T-helper 17 cell (primary cell): Measurements from ENCODE around the gene NELFA. TPM values are rescaled to one million over a fixed set of nuclear protein-coding genes. Genes with fewer than 3 reads are reported as not detected.
A peak's percentile ranks its signal among the peaks of the same experiment; 100 is the strongest.
"Not testable (repeated sequence)": the region's sequence is repeated elsewhere in the genome, so short reads cannot be mapped to it uniquely, and the experiment has no call there.

Experiments
- ATAC-seq: fragments of 150-1000 bp; cut with Tn5 transposase; 2 replicates; pipeline ENCODE4 v1.10.0; 2021; ENCODE audit warnings: mild to moderate bottlenecking, moderate library complexity
- DNase-seq, 3 donors: peaks; one replicate each; pipeline versions ENCODE4 v3.0.0 to v3.0.0-alpha.2; 2020 to 2021
- H3K9me3 ChIP-seq: one replicate; pipeline ENCODE4 v1.7.0; 2013; ENCODE audit warnings: low read length, mild to moderate bottlenecking; ENCODE audit not compliant: control insufficient read depth, poor library complexity, severe bottlenecking
- H3K27ac Mint-ChIP-seq: one replicate; pipeline ENCODE4 v1.8.0; 2022; ENCODE audit warnings: mild to moderate bottlenecking, moderate library complexity, mixed read lengths
- H3K27me3 Mint-ChIP-seq: one replicate; pipeline ENCODE4 v1.8.0; 2022; ENCODE audit warnings: mixed read lengths
- H3K36me3 Mint-ChIP-seq: one replicate; pipeline ENCODE4 v1.8.0; 2022; ENCODE audit warnings: low read depth, mixed read lengths
- H3K4me1 Mint-ChIP-seq: one replicate; pipeline ENCODE4 v1.8.0; 2022; ENCODE audit warnings: mild to moderate bottlenecking, mixed read lengths
- H3K4me3 Mint-ChIP-seq: one replicate; pipeline ENCODE4 v1.8.0; 2022; ENCODE audit warnings: mild to moderate bottlenecking, moderate library complexity, mixed read lengths
- total RNA-seq, 4 donors: library from RNA in 2 of 4; stranded (reverse) in 2 of 4; gene quantifications; one replicate each; pipeline ENCODE4 v1.2.3 and lab custom pipeline; 2022 to 2026

NELFA gene
- total RNA-seq, 2 donors from 2014 or later: 40.7 to 47.2 TPM

DNA sequence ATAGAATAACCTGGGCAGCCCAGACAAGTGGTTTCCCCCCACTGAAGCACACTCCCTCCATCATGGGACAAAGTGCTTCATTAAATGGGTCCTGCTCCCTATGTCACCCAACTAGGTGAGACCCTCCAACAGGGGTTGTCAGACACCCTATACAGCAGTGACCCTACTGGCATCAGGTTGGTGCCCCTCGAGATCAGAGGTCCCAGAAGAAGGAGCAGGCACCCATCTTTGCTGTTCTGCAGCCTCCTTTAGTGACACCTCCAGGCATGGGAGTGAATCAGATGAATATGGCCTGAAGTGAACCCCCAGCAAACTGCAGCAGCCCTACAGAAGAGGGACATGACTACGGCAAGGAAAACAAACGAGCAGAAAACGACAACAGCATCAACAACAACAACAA, 11.1 kb downstream of the NELFA start:
- no peak overlapping the region for H3K4me3 Mint-ChIP-seq
- ATAC-seq (no peak), DNase-seq (no peak)
- H3K9me3 ChIP-seq: no peaks in the 10 kb centered on the region
- no peaks in the 10 kb centered on the region for H3K27me3 Mint-ChIP-seq
- H3K36me3 Mint-ChIP-seq: no peaks in the 10 kb centered on the region
- no peak overlapping the region for H3K27ac Mint-ChIP-seq
- H3K4me1 Mint-ChIP-seq: peaks cover 5% of the 10 kb centered on the region

DNA sequence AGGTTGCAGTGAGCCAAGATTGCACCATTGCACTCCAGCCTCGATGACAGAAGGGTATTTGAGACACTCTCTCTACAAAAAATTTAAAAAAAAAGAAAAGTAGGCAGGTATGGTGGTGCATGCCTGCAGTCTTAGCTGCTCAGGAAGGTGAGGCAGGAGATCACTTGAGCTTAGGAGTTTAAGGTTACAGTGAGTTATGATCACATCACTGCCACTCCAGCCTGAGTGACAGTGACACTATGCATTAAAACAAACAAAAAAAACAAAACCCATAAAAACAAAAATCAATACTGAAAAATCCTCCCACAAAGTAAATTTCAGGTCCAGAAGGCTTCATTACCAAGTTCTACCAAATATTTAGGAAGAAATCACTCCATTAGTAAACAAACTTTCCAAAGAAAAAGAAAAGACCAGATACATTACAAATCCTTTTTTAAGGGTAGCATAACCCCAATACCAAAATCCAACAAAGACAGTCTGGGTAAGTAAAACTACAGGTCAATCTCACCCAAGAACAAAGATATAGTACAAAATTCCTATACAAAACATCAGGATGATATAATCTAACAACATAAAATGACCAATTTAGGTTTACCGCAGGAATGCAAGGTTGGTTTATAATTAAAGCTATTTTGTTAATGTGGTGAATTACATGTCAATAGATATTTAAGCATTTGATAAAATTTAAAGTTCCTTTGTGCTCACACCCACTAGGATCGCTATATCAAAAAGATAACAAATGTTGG, 11.7 kb downstream of the NELFA start:
- DNase-seq (no peak), ATAC-seq (no peak)
- Mint-ChIP-seq H3K4me1 (no peaks in the 10 kb centered on the region), H3K4me3 (no peak overlapping the region), H3K27ac (no peak overlapping the region), H3K36me3 (no peaks in the 10 kb centered on the region), H3K27me3 (no peaks in the 10 kb centered on the region)
- H3K9me3 ChIP-seq: no peaks in the 10 kb centered on the region

DNA sequence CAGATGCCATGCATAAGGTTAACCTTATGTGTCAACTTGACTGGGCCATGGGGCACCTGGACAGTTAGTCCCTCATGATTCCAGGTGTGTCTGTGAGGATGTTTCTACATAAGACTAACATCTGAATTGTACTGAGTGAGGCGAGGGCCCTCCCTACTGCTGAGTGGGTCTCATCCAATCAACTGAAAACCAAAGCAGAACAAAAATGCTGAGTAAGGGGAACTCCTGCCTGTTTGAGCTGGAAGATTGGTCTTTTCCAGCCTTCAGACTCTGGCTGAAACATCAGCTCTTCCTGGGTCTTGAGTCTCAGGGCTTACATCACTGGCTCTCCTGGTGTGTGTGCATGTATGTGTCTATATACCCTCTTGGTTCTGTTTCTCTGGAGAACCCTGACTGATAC, 13.8 kb downstream of the NELFA start:
- no peak overlapping the region for H3K27ac Mint-ChIP-seq
- H3K36me3 Mint-ChIP-seq: peaks cover under 1% of the 10 kb centered on the region
- H3K9me3 ChIP-seq: no peaks in the 10 kb centered on the region
- no peak for ATAC-seq
- H3K27me3 Mint-ChIP-seq: no peaks in the 10 kb centered on the region
- DNase-seq: no peak
- no peak overlapping the region for H3K4me3 Mint-ChIP-seq
- peaks cover 4% of the 10 kb centered on the region for H3K4me1 Mint-ChIP-seq

DNA sequence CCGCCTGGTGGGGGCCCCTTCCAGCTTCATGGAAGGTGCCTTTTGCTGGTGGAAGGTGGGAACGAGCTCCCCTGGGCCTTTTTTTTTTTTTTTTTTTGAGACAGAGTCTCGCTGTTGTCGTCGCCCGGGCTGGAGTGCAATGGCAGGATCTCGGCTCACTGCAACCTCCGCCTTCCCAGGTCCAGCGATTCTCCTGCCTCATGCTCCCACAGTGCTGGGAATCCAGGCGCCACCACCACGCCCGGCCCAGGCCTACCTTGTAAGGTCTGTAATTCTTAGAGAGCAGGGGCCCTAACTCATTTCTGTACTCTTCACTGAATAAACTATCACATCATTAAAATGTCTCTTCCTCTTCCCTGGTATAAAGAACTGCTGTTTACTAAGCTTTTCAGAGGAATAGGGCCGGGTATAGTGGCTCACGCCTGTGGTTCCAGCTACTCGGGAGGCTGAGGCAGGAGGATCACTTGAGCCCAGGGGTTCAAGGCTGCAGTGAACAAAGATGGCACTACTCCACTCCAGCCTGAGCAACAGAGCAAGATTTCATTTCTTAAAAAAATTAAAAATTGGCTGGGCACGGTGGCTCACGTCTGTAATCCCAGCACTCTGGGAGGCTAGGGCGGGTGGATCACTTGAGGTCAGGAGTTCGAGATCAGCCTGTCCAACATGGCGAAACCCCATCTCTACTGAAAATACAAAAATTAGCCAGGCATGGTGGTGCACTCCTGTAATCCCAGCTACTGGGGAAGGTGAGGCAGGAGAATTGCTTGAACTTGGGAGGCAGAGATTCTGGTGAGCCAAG, 14.9 kb downstream of the NELFA start:
- not testable (repeated sequence) for H3K4me1 Mint-ChIP-seq, H3K9me3 ChIP-seq, H3K27me3 Mint-ChIP-seq, H3K36me3 Mint-ChIP-seq, DNase-seq, H3K4me3 Mint-ChIP-seq, ATAC-seq, H3K27ac Mint-ChIP-seq

DNA sequence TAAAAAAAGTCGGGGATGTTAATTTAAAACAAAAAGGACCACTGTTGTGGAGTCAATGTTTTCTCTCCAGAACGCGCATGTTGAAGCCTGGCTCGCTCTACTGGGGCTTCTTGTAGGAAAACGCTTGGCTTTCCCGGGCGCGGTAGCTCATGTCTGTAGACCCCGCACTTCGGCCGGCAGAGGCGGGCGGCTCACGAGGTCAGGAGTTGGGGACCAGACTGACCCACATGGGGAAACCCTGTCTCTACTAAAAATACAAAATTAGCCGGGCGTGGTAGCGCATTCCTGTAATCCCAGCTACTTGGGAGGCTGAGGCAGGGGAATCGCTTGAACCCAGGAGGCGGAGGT, 15.6 kb downstream of the NELFA start:
- no peaks in the 10 kb centered on the region for H3K9me3 ChIP-seq
- Mint-ChIP-seq H3K27me3 (no peaks in the 10 kb centered on the region), H3K4me3 (no peak overlapping the region), H3K36me3 (peaks cover 2% of the 10 kb centered on the region), H3K27ac (no peak overlapping the region), H3K4me1 (peaks cover 4% of the 10 kb centered on the region)
- ATAC-seq: no peak
- DNase-seq: no peak

DNA sequence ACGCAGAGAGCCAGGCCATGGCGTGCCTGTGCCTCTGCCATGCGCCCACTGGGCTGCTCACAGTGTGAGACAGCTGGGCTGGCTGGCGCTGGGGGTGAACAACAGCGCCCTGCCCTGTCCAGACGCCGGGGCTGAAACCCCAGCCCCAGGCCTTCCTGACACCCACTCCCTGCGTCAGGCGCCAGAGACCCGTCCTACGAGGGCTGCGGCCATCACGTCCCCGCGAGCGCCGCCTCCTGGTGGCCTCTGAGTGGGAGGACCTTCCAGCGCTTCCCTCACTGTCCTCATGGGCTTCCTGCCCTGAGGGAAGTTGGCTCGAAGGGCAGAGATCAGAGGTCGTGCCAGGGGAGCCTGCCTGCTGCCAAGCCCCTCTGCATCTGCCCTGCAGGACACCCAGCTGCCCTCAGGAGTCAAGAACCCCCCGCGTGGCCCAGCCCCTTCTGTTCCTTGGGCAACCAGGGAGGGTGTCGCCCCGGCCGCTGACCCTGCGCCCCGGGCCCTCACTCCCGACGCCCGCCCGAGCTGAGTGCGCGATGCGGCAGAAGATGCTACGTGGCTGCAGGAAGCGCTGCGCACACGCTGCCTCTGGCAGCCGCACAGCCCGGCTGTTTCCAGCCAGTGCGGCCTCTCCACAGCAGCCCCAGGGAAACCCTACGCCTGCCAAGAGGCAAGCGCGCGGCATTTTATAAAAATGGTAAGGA, 16.2 kb downstream of the NELFA start:
- Mint-ChIP-seq H3K36me3 (peaks cover 2% of the 10 kb centered on the region), H3K27ac (no peak overlapping the region), H3K4me1 (peaks cover 4% of the 10 kb centered on the region), H3K4me3 (no peak overlapping the region), H3K27me3 (no peaks in the 10 kb centered on the region)
- ATAC-seq (no peak), DNase-seq (no peak)
- H3K9me3 ChIP-seq: no peaks in the 10 kb centered on the region

DNA sequence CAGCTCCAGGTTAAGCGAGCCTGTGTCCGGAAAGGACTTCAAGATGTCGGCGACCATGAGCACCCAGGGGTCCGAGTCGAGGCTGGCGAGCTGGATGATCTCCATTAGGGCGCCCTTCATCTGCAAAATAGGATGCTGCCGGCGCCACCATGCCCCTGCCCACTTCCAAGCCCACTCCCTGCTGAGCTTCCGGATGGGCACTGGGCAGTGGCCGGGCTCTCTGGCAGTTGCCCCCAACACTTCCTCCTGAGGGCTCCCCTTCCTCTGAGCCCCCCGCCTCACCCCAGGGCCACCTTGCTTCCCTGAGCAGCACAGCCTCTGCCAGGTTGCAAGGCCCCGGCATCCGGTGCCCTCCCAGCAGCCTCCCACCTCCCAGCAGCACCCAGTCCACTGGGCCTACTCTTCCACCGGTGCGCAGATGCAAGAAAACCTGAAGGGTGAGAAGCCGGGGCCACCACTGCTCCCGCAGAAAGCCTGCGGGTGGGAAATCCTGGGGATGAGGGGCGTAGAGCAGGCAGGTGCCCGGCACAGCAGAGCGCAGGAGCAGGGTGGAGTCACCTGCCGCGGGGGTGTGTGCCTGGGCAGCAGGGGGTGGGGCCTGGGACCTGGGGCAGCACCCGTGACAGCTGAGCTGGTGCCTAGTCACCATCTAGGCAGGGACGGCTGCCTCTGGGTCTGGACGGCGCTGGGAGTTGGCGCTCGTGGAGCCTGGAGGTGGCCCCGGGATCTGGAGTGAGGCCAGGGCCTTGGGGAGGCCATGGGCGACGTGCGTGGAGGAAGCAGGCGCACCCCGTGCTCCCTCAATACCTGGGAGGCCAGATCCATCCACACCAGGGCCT, 17.0 kb downstream of the NELFA start:
- H3K4me3 Mint-ChIP-seq: no peak overlapping the region
- DNase-seq (no peak), ATAC-seq (no peak)
- peaks cover 2% of the 10 kb centered on the region for H3K36me3 Mint-ChIP-seq
- peaks cover 4% of the 10 kb centered on the region for H3K4me1 Mint-ChIP-seq
- no peak overlapping the region for H3K27ac Mint-ChIP-seq
- no peaks in the 10 kb centered on the region for H3K9me3 ChIP-seq
- no peaks in the 10 kb centered on the region for H3K27me3 Mint-ChIP-seq

DNA sequence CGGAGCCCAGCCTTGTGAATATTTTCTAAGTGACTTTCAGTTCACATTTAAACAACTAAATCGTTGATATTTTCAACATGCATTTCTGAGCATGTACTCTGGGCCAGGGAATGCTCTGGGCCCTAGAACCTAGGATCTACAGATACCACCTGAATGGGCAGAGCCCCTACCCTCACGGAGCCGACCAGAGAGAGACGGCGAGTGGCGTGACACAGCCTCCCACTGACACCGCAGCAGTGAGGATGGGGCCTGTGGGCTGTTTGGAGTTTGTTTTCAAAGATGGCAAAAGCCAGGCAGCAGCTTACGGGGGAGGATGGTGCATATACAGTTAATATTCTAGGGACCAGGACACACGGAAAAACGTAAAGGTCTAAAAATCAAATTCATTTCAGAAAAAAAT, 17.7 kb downstream of the NELFA start:
- H3K4me3 Mint-ChIP-seq: no peak overlapping the region
- no peaks in the 10 kb centered on the region for H3K27me3 Mint-ChIP-seq
- ATAC-seq: no peak
- H3K4me1 Mint-ChIP-seq: peaks cover 4% of the 10 kb centered on the region
- no peak for DNase-seq
- H3K27ac Mint-ChIP-seq: no peak overlapping the region
- H3K36me3 Mint-ChIP-seq: peaks cover 2% of the 10 kb centered on the region
- no peaks in the 10 kb centered on the region for H3K9me3 ChIP-seq

DNA sequence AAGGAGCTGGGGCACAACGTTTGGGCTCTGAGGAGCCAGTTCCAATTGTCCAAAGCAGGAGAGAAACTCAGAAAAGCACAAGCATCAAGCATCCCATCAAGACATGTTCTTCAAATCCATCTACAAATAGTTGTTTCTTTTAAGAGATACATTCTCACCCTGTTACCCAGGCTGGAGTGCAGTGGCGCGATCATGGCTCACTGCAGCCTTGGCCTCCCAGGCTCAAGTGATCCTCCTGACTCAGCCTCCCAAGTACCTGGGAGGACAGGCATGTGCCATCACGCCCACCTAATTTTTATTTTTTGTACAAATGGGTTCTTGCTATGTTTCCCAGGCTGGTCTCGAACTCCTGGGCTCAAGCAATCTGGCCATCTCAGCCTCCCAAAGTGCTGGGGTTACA, 18.1 kb downstream of the NELFA start:
- H3K9me3 ChIP-seq: no peaks in the 10 kb centered on the region
- H3K36me3 Mint-ChIP-seq: peaks cover 2% of the 10 kb centered on the region
- H3K27ac Mint-ChIP-seq: peak overlapping the region; percentile 43
- H3K4me1 Mint-ChIP-seq: peaks cover 4% of the 10 kb centered on the region
- ATAC-seq (no peak), DNase-seq (no peak)
- H3K4me3 Mint-ChIP-seq: no peak overlapping the region
- H3K27me3 Mint-ChIP-seq: no peaks in the 10 kb centered on the region

DNA sequence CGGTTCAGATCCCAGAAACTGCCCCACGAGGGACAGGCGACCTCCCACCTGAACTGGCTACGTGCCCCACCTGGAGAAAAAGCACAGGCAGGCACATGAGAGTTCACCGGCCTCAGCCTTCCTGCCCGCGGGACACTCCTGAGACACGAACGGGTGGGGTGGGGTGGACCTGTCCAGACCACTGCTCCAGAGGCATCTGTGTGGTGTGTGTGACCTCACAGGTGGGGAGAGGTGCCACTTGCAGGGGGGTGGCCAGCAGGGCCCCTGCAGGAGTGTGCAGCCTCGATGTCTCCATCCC, 18.5 kb downstream of the NELFA start:
- Mint-ChIP-seq H3K36me3 (peaks cover 2% of the 10 kb centered on the region), H3K4me1 (peaks cover 4% of the 10 kb centered on the region), H3K27ac (peak overlapping the region; percentile 43), H3K4me3 (no peak overlapping the region), H3K27me3 (no peaks in the 10 kb centered on the region)
- no peaks in the 10 kb centered on the region for H3K9me3 ChIP-seq
- ATAC-seq (no peak), DNase-seq (no peak)

DNA sequence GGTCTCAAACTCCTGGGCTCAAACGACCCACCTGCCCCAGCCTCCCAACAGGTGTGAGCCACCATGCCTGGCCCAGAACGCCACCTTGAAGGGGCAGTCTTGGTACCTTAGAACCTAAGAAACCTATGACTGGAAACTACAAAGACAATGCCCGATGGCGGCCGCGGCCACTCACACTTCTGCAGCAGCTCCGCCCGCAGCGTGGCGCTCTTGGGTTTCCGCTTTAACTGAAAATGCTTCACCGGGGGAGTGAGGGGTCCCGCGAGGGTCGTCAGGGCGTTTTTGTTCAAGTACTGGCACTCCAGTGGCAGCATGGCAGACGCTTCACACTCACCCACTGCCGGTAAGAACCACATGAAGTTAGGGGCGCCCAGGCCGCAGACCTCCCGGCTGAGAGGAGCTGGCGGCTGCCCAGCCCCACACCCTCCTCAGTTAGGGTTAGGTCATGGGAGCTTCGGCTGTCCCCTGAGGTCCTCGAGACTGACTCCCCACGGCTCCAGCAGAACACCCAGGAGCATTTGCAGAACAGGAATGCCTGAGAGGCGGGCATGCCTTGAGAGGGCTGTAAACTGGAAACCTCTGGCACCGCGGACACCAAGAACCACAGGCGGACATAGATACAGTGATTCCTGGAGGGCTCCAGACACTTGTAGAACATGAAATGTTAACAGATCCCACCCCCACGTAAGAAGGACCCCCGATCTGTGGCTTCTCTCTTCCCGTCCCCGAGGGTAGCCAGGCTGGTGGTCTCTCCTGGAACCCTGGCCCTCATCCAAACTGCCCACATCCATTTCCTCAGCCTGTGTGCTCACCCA, 19.0 kb downstream of the NELFA start:
- ATAC-seq (no peak), DNase-seq (no peak)
- peaks cover 4% of the 10 kb centered on the region for H3K4me1 Mint-ChIP-seq
- no peaks in the 10 kb centered on the region for H3K27me3 Mint-ChIP-seq
- peak overlapping the region; percentile 43 for H3K27ac Mint-ChIP-seq
- H3K4me3 Mint-ChIP-seq: no peak overlapping the region
- peaks cover 3% of the 10 kb centered on the region for H3K36me3 Mint-ChIP-seq
- no peaks in the 10 kb centered on the region for H3K9me3 ChIP-seq

DNA sequence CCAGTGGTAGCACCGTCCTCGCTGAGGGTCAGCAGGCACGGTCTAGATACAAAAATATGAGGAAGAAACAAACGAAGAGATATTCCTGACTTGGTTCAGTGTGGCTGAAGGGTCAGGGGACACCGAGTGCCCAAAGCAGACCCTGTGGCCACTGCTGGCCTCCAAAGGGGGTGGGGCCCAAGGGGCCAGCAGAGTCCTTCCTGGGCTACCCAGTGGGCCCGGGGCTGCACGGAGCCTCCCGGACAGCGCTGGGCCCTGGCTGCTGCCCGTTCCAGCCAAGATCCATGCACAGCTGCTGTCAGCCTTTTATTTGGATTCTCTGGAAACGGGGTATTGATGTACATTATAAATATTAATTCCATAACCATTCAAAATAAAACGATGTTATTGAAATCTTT, 20.4 kb downstream of the NELFA start:
- no peak for DNase-seq
- peaks cover 6% of the 10 kb centered on the region for H3K36me3 Mint-ChIP-seq
- no peaks in the 10 kb centered on the region for H3K9me3 ChIP-seq
- H3K27ac Mint-ChIP-seq: no peak overlapping the region
- no peak for ATAC-seq
- H3K27me3 Mint-ChIP-seq: no peaks in the 10 kb centered on the region
- H3K4me1 Mint-ChIP-seq: peaks cover 4% of the 10 kb centered on the region
- no peak overlapping the region for H3K4me3 Mint-ChIP-seq
